PFSK-1 (cell line): Measurements from ENCODE around the gene KDM4C.

ENCODE experiments used
- FOXP2 ChIP-seq: optimal IDR thresholded peaks from 2 replicates; pipeline ENCODE3; 2011; ENCODE audit warnings: borderline replicate concordance, control low read depth, inconsistent platforms; ENCODE audit not compliant: insufficient read depth; ENCODE audit errors: extremely low read length, extremely low read depth
- POLR2AphosphoS5 ChIP-seq: IDR thresholded peaks from 2 replicates; pipeline ENCODE4 v1.6.1; 2012; ENCODE audit warnings: low read depth, mild to moderate bottlenecking, control low read depth, low read length, moderate library complexity
- REST ChIP-seq, 2 experiments: IDR thresholded peaks; 2 replicates each; pipeline versions ENCODE4 v1.6.1 to v1.8.0; 2011 to 2012; ENCODE audit warnings: low read depth in 2 of 2, low read length in 2 of 2, control low read depth in 1 of 2, inconsistent platforms in 1 of 2, mild to moderate bottlenecking in 1 of 2, moderate library complexity in 1 of 2; ENCODE audit not compliant: insufficient read depth in 1 of 2
- SIN3A ChIP-seq: IDR thresholded peaks from 2 replicates; pipeline ENCODE4 v1.6.1; 2012; ENCODE audit warnings: mild to moderate bottlenecking, low read length, moderate library complexity, borderline replicate concordance; ENCODE audit not compliant: insufficient read depth
- TAF1 ChIP-seq: IDR thresholded peaks from 2 replicates; pipeline ENCODE4 v1.6.1; 2012; ENCODE audit warnings: low read length, control low read depth, borderline replicate concordance; ENCODE audit not compliant: insufficient read depth

The KDM4C gene

GRCh38 chr9:6771722-6772121 is 13.9 kb downstream of the KDM4C start:
- TF ChIP-seq POLR2AphosphoS5 (no peak), SIN3A (no peak), FOXP2 (no peak), REST (IDR thresholded peaks at IDR 0.05; ENCODE audit: insufficient read depth in 1 of 2, low read depth in 2 of 2, low read length in 2 of 2) (no peak), TAF1 (no peak)

- TF ChIP-seq SIN3A (no peak), TAF1 (no peak)
Measured at GRCh38 chr9:6777213-6777902, 19.6 kb downstream of the KDM4C start.

DNA sequence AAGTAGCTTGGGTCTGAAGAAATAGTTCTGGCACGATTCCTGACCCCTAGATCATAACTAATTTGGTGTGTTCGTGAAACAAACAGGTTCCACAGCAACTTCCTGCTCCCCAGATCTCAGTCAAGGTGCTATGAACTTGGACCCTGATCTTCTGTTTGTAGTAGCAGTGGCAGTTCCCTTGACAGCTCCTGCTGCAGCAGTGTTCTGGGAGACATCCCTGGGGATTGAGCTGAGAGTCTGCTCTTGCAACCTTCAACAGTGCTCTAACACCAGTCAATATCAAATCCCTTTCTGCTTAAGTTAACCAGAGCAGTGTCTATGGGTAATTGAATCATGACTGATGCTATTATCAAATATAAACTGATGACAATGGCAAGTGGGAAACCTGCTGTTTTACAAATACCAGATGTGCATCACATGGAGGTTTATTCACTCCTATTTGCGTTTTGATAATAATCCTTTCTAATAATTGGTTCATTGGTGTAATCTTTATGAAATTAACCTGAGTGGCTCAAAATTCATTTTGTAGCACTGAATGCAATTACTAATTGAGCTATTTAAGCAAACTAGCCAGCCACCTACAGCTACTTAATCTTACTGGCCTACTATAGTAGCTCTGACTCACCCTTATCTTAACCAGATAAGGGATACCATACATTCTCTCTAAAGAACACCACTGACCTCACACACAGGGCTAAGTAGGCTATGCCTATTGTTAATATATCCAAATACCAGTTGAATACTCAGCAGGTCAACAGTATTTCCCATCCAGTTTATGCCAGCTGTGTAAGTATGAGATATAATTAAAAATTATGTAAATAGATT is 21.9 kb downstream of the KDM4C start:
- TF ChIP-seq SIN3A (no peak), TAF1 (no peak), REST (IDR thresholded peaks at IDR 0.05; ENCODE audit: insufficient read depth in 1 of 2, low read depth in 2 of 2, low read length in 2 of 2) (no peak), FOXP2 (no peak), POLR2AphosphoS5 (no peak)

GRCh38 chr9:6780690-6781089 is 22.9 kb downstream of the KDM4C start:
- no peak for TF ChIP-seq REST (IDR thresholded peaks at IDR 0.05; ENCODE audit: insufficient read depth in 1 of 2, low read depth in 2 of 2, low read length in 2 of 2)

- TF ChIP-seq TAF1 (no peak), REST (IDR thresholded peaks at IDR 0.05; ENCODE audit: insufficient read depth in 1 of 2, low read depth in 2 of 2, low read length in 2 of 2) (no peak), POLR2AphosphoS5 (no peak), FOXP2 (no peak), SIN3A (no peak)
Measured at GRCh38 chr9:6781476-6781875, 23.7 kb downstream of the KDM4C start.
